ENCODE measurements around the gene DEFB113. TPM values are rescaled to one million over a fixed set of nuclear protein-coding genes. Genes with fewer than 3 reads are reported as not detected.

DEFB113 gene
- polyA plus RNA-seq, 2 of the 4 experiments (the other 2 are of a cell fraction) = not detected

DNA sequence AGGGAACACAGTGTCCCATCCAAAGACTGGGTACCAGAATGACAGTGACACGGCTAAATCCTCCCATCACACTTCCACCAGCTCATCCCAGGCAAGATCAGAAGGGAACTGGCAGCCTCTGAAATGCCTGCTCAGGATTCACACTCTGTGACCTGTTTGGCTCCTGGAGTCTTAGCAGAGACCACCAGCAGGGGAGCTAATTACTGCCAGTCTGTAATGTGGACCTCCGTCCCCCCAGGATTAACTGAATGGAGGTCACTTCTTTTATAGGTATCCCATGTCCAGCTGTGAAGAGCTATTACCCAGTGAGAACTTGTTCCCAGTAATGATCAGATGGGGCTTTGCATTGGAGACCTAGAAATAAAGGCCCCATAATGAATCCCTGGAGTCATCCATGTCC is 50.6 kb downstream of the DEFB113 start (continued):
- TF ChIP-seq FOSL2 (IDR thresholded peaks at IDR 0.05) (no peak), FOSL2 (CRISPR knock-in tag; IDR thresholded peaks at IDR 0.05) (no peak), ZFP36 (IDR thresholded peaks at IDR 0.05; ENCODE audit: borderline replicate concordance, partially characterized antibody) (no peak)

Other genes with a start within 250 kb of the DEFB113 start
- gene CRISP3, start 225.2 kb downstream of the DEFB113 start, polyA plus RNA-seq (2011; rRNA removed) = 0.03 and 0.17 TPM in 2 replicates
- not detected in 3 replicates for gene CRISP3, start 225.2 kb downstream of the DEFB113 start, polyA plus RNA-seq (2017; fragmentation: RNase III; extraction: RNeasy Plus Mini Kit Qiagen cat#74134 plus additional on column Dnase treatment)
- gene PGK2, start 182.3 kb downstream of the DEFB113 start, polyA plus RNA-seq (2011; rRNA removed) = not detected in 2 replicates
- gene PGK2, start 182.3 kb downstream of the DEFB113 start, polyA plus RNA-seq (2017; fragmentation: RNase III; extraction: RNeasy Plus Mini Kit Qiagen cat#74134 plus additional on column Dnase treatment) = not detected in 3 replicates
- not detected in 2 replicates for gene CRISP1, start 103.1 kb downstream of the DEFB113 start, polyA plus RNA-seq (2011; rRNA removed)
- not detected in 3 replicates for gene CRISP1, start 103.1 kb downstream of the DEFB113 start, polyA plus RNA-seq (2017; fragmentation: RNase III; extraction: RNeasy Plus Mini Kit Qiagen cat#74134 plus additional on column Dnase treatment)
- gene DEFB114, start 5.5 kb downstream of the DEFB113 start, polyA plus RNA-seq (2011; rRNA removed) = not detected in 2 replicates
- not detected in 3 replicates for gene DEFB114, start 5.5 kb downstream of the DEFB113 start, polyA plus RNA-seq (2017; fragmentation: RNase III; extraction: RNeasy Plus Mini Kit Qiagen cat#74134 plus additional on column Dnase treatment)
- not detected in 2 replicates for gene DEFB110, start 52.4 kb upstream of the DEFB113 start, polyA plus RNA-seq (2011; rRNA removed)
- not detected in 3 replicates for gene DEFB110, start 52.4 kb upstream of the DEFB113 start, polyA plus RNA-seq (2017; fragmentation: RNase III; extraction: RNeasy Plus Mini Kit Qiagen cat#74134 plus additional on column Dnase treatment)
- not detected in 2 replicates for gene DEFB112, start 80.3 kb upstream of the DEFB113 start, polyA plus RNA-seq (2011; rRNA removed)
- gene DEFB112, start 80.3 kb upstream of the DEFB113 start, polyA plus RNA-seq (2017; fragmentation: RNase III; extraction: RNeasy Plus Mini Kit Qiagen cat#74134 plus additional on column Dnase treatment) = not detected in 3 replicates